Epidermal melanocyte (primary cell): Measurements from ENCODE around the gene AMPD3.
"Not testable (repeated sequence)": the region's sequence is repeated elsewhere in the genome, so short reads cannot be mapped to it uniquely, and the experiment has no call there.

Experiments
- DNase-seq: peaks from one replicate; pipeline ENCODE4 v3.0.0; 2011; ENCODE audit warnings: low spot score; ENCODE audit not compliant: insufficient read length

AMPD3 gene

GRCh38 chr11:10436683-10437082, 18.4 kb upstream of the AMPD3 start:
- not testable (repeated sequence) for DNase-seq

GRCh38 chr11:10438458-10438857, 16.6 kb upstream of the AMPD3 start:
- no peak for DNase-seq

- DNase-seq = no peak
These were observed 15.7 kb upstream of the AMPD3 start for GRCh38 chr11:10439351-10439750.

GRCh38 chr11:10439924-10440323, 15.1 kb upstream of the AMPD3 start:
- DNase-seq = no peak

GRCh38 chr11:10440401-10440800, 14.7 kb upstream of the AMPD3 start:
- DNase-seq = no peak

GRCh38 chr11:10441091-10441490, 14.0 kb upstream of the AMPD3 start:
- DNase-seq = no peak

- DNase-seq = no peak
These were observed 13.2 kb upstream of the AMPD3 start for GRCh38 chr11:10441652-10442503.

- DNase-seq = no peak
These were observed 11.9 kb upstream of the AMPD3 start for GRCh38 chr11:10443152-10443551.

GRCh38 chr11:10443721-10444235, 11.3 kb upstream of the AMPD3 start:
- no peak for DNase-seq

- DNase-seq = no peak
These were observed 10.2 kb upstream of the AMPD3 start for GRCh38 chr11:10444725-10445315.

GRCh38 chr11:10447445-10447844, 7.6 kb upstream of the AMPD3 start:
- DNase-seq = no peak

- no peak for DNase-seq
These were observed 4.3 kb upstream of the AMPD3 start for GRCh38 chr11:10450462-10451425.

- no peak for DNase-seq
These were observed 3.5 kb upstream of the AMPD3 start for GRCh38 chr11:10451426-10452116.

- DNase-seq = no peak
These were observed 2.8 kb upstream of the AMPD3 start for GRCh38 chr11:10452211-10452767.

GRCh38 chr11:10453261-10453660, 1.8 kb upstream of the AMPD3 start:
- DNase-seq = no peak

GRCh38 chr11:10455637-10456487, 798 bp downstream of the AMPD3 start:
- DNase-seq = no peak

GRCh38 chr11:10456519-10456918, 1.5 kb downstream of the AMPD3 start:
- no peak for DNase-seq

- DNase-seq = no peak
These were observed 2.8 kb downstream of the AMPD3 start for GRCh38 chr11:10457901-10458300.

GRCh38 chr11:10459029-10459970, 4.2 kb downstream of the AMPD3 start:
- no peak for DNase-seq
